SW 1271 (cell line): Measurements from ENCODE around the gene KCNQ1.

ENCODE experiments used
- DNase-seq, 2 experiments: peaks; one replicate each; lab custom pipeline; 2025; lab: John Stamatoyannopoulos, UW

Gene KCNQ1

DNA sequence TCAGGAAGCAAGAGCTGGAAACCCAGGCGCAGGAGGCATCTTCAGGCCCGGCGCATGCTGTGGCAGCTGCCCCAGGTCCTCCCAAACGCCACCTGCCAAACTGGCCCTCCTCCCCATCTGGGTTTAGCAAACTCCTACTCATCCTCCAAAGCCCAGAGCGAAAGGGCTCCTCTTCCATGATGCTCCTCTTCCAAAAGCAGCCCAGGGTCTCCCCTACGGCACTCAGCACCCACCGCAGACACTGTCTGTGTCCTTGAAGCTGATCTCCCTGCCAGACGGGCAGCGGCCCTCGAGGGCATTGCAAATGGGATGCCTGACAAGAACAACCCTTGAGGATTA lies 414.9 kb downstream of the KCNQ1 start:
- DNase-seq = no peak

DNA sequence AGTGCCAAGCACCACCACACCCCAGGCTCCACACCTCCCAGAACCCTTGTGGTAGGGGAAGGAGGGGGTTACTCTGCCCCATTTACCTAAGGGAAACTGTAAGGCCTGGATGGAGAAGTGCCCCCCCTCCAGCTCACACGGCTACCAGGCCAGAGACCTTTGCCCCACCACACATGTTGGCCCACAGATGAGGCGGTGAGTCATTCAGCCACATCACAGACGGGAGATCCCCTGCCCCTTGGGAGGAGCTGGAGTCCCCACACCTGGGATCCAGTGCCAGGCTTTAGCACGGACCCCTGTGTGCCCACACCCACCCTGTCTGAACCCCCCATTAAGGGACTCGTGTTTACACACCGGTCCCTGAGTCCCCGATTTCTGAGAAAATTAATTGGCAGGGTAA lies 415.8 kb downstream of the KCNQ1 start:
- DNase-seq = no peak

DNA sequence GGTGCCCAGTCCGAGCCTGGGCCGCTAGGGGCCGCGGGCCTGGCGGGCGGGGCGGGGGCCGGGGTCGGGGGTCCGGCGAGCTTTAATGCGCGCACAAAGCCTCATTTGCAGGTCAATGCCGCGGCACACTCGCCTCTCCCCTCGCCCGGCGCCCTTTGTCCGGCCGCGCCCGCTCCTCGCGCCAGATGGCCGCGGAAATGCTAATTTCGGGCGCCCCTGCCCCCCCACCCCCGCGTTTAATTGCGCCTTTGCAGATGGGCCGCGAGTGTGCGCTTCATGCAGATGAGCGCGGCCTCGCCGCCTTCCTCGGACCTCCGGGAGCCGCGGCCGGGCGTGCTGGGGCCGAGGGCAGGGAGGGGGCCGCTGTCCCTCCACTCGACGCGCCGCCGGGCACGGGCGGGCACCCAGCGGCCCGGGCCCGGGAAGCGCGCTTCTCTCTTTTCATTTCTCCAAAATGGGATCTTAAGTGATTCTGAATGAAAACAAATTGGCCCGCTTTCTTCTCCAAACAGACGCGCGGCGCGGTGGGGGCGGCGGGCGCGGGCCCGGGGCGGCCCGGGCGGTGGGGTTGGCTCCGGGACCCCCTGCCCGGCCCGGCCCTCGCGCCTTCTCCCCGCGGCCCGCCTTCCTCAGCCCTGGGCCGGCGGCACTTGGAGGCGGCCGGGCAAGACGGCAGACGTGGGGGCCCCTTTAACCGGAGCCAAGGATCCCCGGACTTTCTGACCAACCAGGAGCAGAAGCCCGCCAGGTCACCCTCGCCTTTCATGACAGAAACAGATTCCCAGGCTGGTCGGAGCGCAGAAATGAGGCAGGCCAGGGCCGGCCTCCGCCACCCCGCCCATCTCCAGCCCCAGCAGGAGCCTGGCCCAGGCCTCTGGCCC lies 417.8 kb downstream of the KCNQ1 start:
- DNase-seq = no peak

DNA sequence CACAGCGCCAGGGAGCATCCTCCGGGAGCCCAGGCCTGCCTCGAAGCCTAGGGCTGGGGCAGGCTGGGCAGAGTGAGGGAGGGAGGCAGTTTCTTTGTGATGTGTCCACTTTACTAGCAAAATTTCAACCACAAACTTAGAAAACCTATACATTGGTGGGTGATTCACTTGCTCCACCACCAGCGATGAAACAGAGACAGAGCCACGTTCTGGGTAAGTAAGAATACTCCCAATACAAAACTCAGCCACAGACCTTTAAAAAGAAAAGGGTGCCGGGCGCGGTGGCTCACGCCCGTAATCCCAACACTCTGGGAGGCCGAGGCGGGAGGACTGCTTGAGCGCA lies 418.4 kb downstream of the KCNQ1 start:
- no peak for DNase-seq

DNA sequence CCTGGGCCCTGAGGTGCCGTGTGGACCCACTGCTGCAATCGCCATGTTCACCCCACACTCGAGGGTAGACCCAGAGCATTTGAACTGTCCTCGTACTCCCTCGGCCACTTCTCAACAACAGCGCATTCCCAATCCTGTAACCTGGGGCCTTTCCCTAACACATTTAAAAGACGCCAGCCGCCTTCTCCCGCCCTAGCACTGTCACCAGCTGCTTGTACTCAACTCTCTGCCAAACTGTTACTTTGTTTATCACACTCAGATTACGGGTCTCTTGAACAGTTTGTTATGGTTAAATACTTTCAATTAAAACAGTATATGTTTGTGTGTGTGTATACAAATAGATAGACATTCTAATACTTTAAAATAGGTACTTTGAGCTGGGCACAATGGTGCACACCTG lies 420.1 kb downstream of the KCNQ1 start:
- DNase-seq = no peak

DNA sequence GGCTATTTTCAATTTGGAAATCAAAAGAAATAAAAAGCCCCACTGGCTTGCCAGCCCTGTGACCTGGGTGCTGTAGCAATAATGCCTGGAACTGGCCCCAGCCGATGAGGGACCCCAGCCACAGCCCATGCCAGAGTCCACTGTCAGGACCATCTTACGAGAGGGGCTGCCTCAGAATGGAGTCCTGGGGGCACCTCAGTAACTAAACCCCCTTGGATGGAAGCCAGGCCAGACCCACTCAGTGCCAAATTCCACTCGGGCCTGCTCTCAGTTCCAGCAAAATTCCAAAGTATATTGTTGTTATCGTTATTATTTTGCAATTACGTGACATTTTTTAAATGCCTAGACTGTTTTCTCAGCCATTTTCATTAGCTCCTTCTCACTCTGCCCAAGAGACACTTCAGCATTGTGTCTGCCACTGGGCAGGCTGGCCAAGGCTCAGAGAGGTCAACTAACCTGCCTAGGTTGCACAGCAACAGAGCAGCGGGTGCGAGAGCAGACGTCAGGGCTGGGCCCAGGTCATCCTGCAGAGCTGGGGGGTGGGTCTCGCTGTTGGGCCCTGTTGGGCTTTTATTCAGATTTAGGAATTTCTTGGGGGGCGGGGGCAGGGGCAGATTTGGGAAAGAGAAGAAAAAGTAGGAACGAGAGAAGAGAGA lies 421.2 kb downstream of the KCNQ1 start:
- DNase-seq = no peak

DNA sequence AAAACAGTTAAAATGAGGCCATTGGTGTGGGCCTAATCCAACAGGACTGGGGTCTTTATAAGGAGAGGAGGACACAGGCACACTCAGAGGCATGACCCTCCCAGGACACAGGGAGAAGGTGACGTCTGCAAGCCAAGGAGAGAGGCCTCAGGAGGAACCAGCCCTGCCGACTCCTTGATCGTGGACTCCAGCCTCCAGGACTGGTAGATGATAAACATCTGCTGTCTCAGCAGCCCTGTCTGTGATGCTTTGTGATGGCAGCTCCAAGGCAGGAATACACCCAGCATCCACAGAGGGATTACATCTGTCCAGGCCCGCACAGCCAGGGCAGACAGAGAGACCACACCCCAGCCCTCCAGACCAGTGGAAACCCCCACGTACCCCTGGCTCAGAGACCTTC lies 422.3 kb downstream of the KCNQ1 start:
- DNase-seq = no peak

DNA sequence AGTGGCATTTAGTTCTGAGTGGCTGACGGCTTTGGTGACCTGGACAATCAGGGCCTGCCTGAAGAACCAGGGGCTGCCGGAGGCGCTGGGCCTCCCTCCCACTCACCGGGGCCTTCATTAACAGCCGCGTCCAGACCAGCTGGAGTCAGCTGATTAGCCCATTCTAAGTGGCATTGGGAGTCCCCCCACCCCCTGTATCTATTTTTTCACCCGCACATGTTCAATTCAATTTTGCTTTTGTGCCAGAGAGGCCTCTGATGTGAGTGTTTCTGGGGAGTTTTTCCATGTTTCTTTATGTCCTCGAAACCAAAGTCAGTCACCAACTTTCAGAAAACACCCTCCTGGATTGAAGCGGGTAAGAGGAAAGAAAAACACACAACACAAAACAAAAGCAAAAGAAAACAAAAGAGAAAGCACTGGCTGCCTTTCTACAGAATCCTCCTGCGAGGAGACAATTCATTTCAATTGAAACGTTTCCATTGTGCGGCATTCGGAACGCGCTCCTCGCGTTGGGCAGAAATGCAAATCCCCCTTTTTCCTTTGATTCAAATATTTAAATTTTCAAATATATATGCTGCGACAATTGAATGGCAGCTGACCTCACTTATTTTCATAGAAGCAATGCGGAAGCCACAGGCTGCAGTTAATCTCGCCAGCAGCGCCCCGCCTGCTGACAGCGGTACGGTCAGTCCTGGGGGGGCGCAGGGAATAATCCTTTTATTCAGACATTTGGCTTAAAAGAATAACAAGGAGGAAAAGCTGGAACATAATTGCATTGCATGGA lies 423.1 kb downstream of the KCNQ1 start:
- DNase-seq = no peak

DNA sequence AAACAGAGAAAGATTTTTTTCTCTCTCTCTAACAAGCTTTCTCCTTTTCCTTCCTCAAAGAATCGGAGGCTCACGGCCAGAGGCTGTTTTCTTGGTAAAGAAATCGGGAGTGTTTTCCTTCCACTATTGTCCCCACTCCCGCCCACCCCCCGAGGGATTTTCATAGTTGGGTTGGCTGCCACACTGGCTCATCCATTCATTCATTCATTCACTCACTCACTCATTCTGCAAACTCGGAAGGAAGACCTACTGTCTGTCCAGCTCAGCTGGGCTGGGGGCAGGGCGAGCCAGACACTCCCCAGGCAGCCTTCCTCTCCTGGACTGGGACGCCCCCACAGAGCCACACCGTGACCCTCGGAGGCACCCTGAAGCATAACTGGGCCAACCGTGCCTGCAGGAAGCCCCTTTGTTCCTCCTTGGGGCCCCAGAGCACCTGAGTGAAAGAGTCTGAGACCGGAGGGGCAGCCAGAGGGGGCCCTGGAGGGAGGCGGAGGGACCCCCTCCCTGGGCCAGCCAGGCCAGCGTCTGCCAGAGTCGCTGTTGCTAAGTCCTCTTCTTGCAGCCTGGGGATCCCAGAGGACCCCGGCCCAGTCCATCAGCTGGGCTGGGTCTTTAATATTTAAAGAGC lies 423.8 kb downstream of the KCNQ1 start:
- DNase-seq = no peak

DNA sequence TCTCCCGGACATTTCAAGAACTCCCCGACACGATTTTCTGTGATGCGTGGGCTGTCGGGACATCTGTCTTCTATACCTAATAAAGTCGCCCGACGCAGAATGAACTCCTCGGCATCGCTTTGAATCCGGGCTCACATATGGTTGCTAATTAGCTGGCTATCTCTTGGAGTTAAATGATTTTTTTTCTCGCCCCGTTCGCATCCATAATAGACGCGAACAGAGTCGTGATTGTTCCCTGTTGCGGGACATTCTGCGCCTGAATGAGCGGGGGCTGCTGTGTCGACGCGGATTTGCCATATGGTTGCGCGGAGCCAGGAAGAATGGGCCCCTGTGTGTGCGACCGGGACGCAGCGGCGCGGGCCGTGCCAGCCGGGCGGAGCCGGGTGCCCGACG lies 424.3 kb downstream of the KCNQ1 start:
- no peak for DNase-seq

DNA sequence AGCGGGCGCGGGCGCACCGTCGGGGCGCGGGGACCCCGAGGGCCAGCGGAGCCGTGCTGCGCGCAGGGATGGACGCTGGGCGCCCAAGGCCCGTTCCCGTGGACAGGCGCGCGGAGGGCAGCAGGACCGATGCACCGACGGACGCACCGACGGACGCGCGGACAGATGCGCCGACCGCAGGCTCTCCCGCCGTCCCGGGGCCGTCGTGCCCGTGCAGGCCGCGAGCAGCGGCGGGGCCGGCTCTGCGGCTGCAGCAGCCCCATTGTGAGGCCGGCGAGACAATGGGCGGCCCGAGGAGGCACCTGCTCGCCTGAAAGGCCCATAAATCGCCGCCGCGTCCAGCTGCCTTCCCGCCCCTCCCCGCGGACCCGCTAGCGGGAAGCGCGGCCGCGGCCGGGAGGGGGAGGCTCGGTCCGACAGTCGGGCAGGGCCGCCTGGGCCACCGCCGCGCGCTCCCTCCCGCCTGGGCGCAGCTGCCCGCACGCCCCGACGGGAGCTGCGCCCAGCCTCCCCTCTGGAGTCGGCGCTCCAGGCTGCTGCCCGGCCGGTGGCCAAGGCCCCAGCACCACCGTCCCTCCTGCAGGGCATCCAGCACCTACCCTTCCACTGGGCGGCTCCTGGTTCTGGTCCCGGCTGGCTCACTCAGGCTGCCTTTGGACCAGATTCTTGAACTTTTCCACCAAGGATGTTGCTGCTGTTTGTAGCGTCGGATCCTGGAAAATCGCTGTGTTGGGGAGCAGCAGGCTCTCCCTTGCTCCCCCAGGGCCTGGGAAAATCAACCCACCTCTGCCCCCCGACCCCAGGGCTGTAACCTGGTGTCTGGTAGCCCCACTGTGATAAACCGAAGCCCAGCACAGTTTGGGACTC lies 425.0 kb downstream of the KCNQ1 start:
- DNase-seq = no peak

DNA sequence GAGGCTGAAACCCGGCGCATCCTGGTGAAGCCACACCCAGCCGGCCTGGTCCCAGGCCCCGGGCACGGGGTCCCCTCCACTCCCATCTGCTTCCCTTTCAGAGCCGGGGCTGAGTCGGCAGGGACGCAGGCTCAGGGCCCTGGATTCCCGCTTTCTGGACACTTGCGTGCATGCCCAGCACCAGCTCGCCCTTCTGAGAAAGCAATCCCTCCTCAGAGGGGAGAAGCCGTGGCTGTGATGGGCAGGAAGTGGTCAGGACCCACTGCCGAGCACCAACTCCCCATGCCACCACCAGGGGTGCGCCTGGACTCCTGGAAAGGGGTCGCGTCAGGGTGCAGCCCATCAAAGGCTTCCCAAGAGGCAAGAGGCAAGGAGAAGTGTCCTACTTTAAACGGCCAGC lies 425.7 kb downstream of the KCNQ1 start:
- DNase-seq = no peak

DNA sequence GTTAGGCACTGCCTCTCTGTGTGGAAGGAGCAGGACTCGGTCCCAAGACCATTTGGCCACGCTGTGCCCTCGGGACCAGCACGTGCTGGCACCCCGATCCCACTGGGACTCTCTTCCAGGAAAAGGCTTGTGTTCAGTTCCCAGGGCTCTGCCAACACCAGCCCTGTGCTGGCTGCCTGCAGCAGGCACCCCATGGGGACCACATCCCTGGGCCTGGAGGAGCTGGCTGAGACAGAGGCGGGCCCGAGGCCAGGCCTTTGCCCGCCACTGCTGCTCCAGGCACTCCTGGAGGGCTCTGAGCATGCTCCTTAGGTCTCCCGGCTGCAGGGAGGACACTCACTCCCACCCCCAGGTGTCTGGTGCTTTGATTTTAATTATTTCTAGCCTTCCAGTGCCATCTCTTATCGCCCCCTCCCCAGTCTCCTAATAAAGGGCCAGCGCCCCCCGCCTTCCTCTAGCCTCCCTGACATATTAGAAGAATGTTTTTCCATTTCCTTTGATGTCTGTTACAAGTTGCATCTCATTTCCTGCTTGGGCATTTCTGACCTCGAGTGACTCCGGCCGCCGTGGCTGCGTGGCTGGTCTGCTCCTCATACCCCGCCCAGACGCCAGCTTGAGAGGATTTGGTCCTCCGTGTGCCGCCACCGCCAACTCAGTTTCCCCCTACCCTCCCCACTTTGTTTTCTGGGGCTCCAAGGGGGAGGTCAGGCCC lies 426.3 kb downstream of the KCNQ1 start:
- no peak for DNase-seq

DNA sequence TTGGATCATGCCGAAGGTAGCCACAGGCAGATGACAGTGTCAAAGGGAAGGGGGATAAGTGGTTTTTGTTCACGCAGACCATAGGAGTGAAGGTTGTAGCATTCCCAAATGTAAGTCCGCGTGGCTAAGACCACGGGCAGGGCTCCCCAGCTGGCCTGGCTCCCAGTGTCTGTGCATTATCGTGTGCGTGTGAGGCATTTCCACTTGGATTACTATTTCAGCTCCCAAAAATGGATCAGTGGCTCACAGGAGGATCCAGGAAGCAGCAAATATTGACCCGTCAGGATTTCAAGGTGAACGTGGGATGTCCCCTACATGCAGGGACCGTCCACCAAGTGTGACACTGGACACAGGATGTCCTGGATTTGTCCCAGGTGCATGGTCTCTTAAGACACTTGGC lies 430.2 kb downstream of the KCNQ1 start:
- no peak for DNase-seq

DNA sequence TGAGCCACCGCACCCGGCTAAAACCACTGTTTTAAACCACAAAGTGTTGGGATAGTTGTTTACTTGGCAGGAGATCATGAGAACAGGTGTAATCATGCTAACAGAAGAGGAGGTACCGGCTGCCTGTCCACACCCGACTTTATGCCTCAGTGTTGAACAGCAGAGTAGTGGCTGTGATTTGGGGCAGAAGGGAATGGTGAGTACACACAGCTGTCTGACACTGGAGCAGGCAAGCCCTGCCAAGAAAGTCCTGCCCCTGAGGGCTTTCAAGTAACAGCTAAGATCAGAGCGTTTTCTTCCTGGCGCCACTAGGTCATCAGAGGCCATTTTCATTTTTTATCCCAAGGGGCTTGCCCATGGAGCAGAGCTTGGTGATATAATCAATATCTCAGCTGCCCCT lies 432.7 kb downstream of the KCNQ1 start:
- DNase-seq = no peak

DNA sequence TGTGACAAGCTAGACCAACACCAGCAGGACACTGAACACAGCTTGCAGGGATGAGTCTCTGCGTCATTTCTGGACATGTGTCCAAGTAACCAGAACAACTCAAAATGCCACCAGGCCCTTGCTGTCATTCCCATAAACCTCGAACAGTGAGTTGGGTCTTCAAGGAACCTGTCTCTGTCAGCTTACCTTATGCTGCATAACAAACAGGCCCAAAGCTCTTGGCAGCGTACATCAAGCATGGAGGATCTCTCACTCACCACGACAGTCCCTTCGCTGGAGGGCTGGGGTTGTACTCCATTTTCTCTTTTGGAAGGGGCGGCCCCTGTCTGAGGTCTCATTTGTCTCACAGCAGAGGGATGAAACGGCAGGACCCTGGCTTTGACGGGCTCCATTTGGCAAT lies 434.0 kb downstream of the KCNQ1 start:
- DNase-seq = no peak

DNA sequence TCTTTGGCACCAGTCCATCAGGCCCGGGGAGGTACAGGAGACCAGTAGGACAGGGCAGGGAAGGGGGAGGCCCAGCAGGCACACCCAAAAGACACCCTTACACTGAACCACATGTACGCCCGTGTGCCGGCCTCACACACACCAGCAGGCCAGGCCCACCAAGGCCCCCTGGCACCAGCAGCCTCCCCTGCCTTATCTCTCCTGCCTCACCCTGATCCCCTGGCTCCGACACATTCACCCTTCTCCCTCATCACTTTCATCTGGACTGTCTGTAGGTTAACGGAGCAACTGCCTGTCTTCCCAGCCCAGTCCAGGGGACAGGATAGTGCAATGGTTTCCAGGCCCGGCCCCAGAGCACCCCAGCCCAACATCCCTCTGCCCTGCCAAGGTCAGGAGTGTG lies 435.8 kb downstream of the KCNQ1 start:
- DNase-seq = no peak

DNA sequence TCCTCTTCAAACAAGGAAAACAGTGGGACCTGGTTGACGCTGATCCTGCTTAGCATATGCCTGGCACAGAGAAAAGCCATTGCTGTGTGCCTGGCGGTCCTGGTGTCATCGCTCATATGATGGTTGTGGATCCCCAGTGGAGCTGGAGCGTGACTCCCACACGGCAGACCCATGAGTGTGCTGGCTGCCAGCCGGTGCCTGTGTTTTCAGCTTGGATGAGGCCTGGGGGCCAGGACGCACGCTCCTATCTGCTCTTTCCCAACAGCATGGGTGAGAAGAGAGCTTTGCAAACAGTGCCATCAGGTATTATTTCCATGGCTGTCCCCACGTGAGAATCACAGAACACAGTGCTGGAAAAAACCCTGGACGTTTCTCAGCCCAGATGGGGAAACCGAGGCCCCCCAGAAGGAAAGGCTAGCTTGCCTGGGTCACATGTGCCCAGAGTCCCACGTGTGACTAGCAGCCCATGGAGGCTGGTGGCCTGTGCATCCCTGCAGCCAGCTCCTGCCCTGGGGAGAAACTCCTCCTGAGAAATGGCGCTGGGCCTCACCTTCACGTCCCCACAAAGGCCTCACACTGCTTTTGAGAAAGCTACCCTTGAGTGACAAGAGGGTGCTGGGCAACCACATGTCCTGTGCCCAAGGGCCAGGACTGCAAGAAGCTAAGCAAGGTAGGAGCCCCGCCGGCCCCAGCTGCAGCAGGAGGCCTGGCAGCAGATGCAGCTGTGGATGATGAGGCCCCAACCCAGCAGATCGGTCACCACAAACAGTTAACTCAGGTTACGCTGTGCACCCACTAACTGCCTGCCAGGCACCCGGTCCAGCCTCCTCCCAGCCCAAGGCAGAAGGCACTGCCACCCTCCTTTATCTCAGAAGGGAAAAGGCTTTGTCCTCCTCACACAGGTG lies 436.5 kb downstream of the KCNQ1 start:
- DNase-seq = no peak

DNA sequence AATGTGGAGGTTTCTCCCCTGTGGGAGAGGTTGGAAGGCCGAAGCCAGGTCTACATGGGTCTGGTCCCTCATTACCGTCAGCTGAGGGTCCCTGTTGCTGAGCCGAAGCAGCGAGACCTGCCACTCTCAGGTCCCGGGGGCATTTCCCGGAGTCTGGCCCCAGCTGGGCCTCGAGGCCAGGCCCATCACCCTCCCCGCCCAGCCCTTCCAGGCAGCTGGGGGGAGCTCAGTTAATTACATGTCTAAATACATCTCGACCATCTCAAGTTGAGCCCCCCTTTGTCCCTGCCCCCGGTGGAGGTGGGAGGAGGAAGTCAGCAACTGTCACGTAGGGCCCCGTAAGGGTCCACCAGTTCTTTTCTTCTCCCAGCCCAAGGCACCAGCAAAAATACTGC lies 437.2 kb downstream of the KCNQ1 start:
- DNase-seq = no peak
